ENCODE data around the gene CYP24A1. TPM values are rescaled to one million over a fixed set of nuclear protein-coding genes. Genes with fewer than 3 reads are reported as not detected.

Gene CYP24A1
- 5.9 TPM for total RNA-seq

DNA sequence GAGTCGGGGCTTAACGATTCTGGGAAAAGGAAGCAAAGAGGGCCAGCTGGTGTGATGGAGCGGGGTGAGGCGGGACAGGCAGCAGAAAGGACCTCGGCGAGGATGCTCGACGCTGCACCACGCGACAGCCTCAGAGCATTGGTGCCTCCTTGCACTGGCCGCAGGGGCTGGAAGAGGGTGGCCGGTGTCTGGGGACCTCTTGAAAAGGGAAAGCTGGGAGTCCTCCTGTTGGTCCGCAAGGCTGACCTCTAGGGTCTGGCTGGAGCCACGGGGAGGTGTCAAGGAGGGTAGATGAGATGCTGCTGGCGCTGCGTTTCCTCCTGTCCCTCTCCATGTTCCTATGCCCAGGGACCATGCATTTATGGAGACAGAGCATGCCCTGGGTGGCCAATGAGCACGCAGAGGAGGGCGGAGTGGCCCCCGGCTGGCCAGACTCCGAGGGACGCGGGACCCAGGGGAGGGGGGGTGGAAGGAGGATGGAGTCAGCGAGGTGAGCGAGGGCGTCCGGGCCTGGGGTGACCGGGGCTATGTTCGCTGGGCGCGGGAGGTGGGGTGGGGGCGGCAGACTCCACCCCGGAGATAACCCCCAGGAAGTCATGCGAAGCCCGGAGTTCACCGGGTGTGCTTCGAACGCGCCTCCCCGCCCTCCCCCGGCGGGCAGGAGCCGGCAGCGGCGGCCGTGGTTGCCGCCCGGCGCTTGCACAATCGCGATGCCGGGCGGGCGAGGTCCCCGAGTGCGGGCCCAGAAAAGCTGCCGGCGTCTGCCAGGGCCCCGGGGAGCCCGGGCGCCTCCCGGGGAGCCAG lies at the start of gene CYP24A1:
CYP24A1 (minus strand) TSS at position 334 of the 804 bp plus-strand sequence. CDS start 407 bp downstream, outside the sequence.
- intact Hi-C loops (cut with DNase I): no loop called here

DNA sequence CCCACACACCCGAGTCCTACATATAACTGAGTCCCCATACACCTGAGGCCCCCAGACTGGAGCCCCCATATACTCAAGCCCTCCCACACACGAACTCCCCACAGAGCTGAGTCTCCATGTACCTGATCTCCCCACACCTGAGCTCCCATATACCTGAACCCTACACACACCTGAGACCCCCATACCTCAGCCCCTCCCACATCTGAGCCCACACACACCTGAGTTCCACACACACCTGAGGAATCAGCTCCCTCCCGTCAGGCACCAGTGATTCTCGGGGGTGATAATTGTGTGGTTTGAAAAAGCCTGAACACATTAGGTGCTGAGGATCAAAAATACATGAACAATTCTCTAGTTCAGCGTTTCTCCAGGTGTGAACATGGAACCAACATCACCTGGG lies 49.5 kb upstream of the CYP24A1 start:
- no peak overlapping the region for H3K4me3 ChIP-seq
- intact Hi-C loops (cut with DNase I): loop anchor here (5.0 kb wide), 1 partner anchor 424 kb away; no protein-coding TSS in a partner anchor
- H3K9me3 ChIP-seq: no peaks in the 10 kb centered on the region
- H3K4me1 ChIP-seq: no peaks in the 10 kb centered on the region
- no peaks in the 10 kb centered on the region for H3K27me3 ChIP-seq
- no peak overlapping the region for H3K27ac ChIP-seq
- H3K36me3 ChIP-seq: no peaks in the 10 kb centered on the region
- TF ChIP-seq CTCF (IDR thresholded peaks at IDR 0.05): no peak
- no peak for TF ChIP-seq POLR2A (IDR thresholded peaks at IDR 0.05)
- no peak for TF ChIP-seq POLR2AphosphoS5 (IDR thresholded peaks at IDR 0.05; ENCODE audit: insufficient read depth in 1 of 2, low read depth in 1 of 2)
- no peak for DNase-seq (ENCODE audit: extremely low spot score in 2 of 2)

More for the DNA sequence above, at the start of gene CYP24A1:
- H3K27me3 ChIP-seq: no peaks in the 10 kb centered on the region
- H3K27ac ChIP-seq: no peak within 1 kb of the TSS
- TF ChIP-seq POLR2A (IDR thresholded peaks at IDR 0.05) (no peak), POLR2AphosphoS5 (IDR thresholded peaks at IDR 0.05; ENCODE audit: insufficient read depth in 1 of 2, low read depth in 1 of 2) (peak in 1 of 2 donors; percentile 30)
- H3K9me3 ChIP-seq: no peaks in the 10 kb centered on the region
- no peaks in the 10 kb centered on the region for H3K36me3 ChIP-seq
- H3K4me1 ChIP-seq: peaks cover 26% of the 10 kb centered on the region
- no peak for DNase-seq (ENCODE audit: extremely low spot score in 2 of 2)
- H3K4me3 ChIP-seq: peak within 1 kb of the TSS; percentile 22 to 33

- Histone ChIP-seq H3K27ac (no peak overlapping the region), H3K4me3 (no peak overlapping the region), H3K36me3 (peaks cover 0 to 4% of the 10 kb centered on the region in 2 donors), H3K27me3 (no peaks in the 10 kb centered on the region), H3K4me1 (no peaks in the 10 kb centered on the region), H3K9me3 (no peaks in the 10 kb centered on the region)
- intact Hi-C loops (cut with DNase I): loop anchor here (5.0 kb wide), 1 partner anchor 425 kb away; no protein-coding TSS in a partner anchor
- DNase-seq (ENCODE audit: extremely low spot score in 2 of 2): no peak
- TF ChIP-seq POLR2A (IDR thresholded peaks at IDR 0.05) (no peak), CTCF (IDR thresholded peaks at IDR 0.05) (no peak), POLR2AphosphoS5 (IDR thresholded peaks at IDR 0.05; ENCODE audit: insufficient read depth in 1 of 2, low read depth in 1 of 2) (no peak)
Observed at GRCh38 chr20:54221996-54222890, 48.5 kb upstream of the CYP24A1 start.

DNA sequence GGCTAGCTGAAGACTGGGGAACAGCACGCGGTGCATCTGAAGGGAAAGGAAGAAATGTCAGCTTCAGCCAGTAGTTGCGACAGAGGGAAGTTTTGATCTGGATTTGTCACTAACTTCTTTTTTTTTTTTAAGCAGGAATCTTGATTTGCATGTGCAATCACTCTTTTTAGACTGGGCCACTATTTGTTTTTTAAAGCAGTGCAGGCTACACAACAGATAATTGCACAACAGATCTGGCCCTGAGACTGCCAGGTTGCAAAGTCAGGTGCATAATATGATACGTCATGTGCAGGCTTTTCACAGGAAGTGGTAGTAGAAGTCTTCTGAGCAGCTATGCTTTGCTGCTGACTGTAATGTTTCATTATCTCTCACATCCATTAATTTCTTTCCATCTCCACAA lies 47.6 kb upstream of the CYP24A1 start:
- Histone ChIP-seq H3K4me1 (no peaks in the 10 kb centered on the region), H3K27ac (no peak overlapping the region), H3K4me3 (no peak overlapping the region), H3K36me3 (peaks cover 0 to 12% of the 10 kb centered on the region in 2 donors), H3K9me3 (no peaks in the 10 kb centered on the region), H3K27me3 (no peaks in the 10 kb centered on the region)
- intact Hi-C loops (cut with DNase I): loop anchor here (5.0 kb wide), 1 partner anchor 426 kb away; no protein-coding TSS in a partner anchor
- TF ChIP-seq POLR2A (IDR thresholded peaks at IDR 0.05) (no peak), CTCF (IDR thresholded peaks at IDR 0.05) (no peak), POLR2AphosphoS5 (IDR thresholded peaks at IDR 0.05; ENCODE audit: insufficient read depth in 1 of 2, low read depth in 1 of 2) (no peak)
- no peak for DNase-seq (ENCODE audit: extremely low spot score in 2 of 2)

DNA sequence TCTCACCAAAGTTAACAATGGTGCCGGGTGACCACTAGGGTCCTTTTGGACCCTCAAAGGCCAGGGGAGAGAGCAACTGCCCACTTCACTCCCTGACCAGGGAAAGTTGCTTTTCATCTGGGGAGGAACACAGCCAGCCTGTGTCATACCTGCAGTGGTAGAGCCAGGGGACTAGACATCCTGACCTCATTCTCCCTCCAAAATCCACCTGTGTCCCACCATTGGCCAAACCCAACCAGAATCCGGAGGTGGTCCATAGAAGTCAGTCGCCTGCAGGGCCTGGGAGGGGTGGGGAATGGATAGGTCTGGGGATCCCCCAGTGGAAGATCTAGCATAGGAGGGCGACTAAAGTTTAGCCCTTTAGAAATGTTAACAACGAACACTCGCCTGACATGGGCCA lies 46.9 kb upstream of the CYP24A1 start:
- intact Hi-C loops (cut with DNase I): loop anchor here (5.0 kb wide), 1 partner anchor 427 kb away; no protein-coding TSS in a partner anchor
- DNase-seq (ENCODE audit: extremely low spot score in 2 of 2): no peak

More for the DNA sequence above, 46.9 kb upstream of the CYP24A1 start:
- TF ChIP-seq CTCF (IDR thresholded peaks at IDR 0.05): no peak
- TF ChIP-seq POLR2A (IDR thresholded peaks at IDR 0.05): no peak
- TF ChIP-seq POLR2AphosphoS5 (IDR thresholded peaks at IDR 0.05; ENCODE audit: insufficient read depth in 1 of 2, low read depth in 1 of 2): no peak
- Histone ChIP-seq H3K9me3 (no peaks in the 10 kb centered on the region), H3K27ac (no peak overlapping the region), H3K4me3 (no peak overlapping the region), H3K36me3 (peaks cover 0 to 15% of the 10 kb centered on the region in 2 donors), H3K27me3 (no peaks in the 10 kb centered on the region), H3K4me1 (no peaks in the 10 kb centered on the region)
